GM04504 (cell line): Measurements from ENCODE around the gene GRIN1.

Experiments used
- DNase-seq: peaks from one replicate; pipeline ENCODE4 v3.0.0-alpha.2; 2012; ENCODE audit warnings: low read depth

Gene GRIN1

GRCh38 chr9:137194909-137195308, 56.0 kb downstream of the GRIN1 start:
- no peak for DNase-seq

GRCh38 chr9:137195525-137196220, 56.7 kb downstream of the GRIN1 start:
- DNase-seq, result no peak

- DNase-seq, result no peak
Measured at GRCh38 chr9:137198051-137198901, 59.3 kb downstream of the GRIN1 start.

GRCh38 chr9:137198902-137199283, 59.9 kb downstream of the GRIN1 start:
- DNase-seq, result no peak

- no peak for DNase-seq
Measured at GRCh38 chr9:137199411-137200121, 60.6 kb downstream of the GRIN1 start.

- DNase-seq, result peak; percentile 98
Measured at GRCh38 chr9:137200311-137201204, 61.6 kb downstream of the GRIN1 start, which contains the start of gene TPRN. TSS of gene TPRN (minus strand) at chr9:137200741. CDS start at chr9:137200711, 30 bp downstream.

- DNase-seq, result no peak
Measured at GRCh38 chr9:137201205-137201868, 62.4 kb downstream of the GRIN1 start.

GRCh38 chr9:137202966-137203365, 64.0 kb downstream of the GRIN1 start:
- DNase-seq, result no peak

GRCh38 chr9:137204731-137205125, 65.8 kb downstream of the GRIN1 start:
- no peak for DNase-seq

- peak; percentile 59 for DNase-seq
Measured at GRCh38 chr9:137205126-137206069, 66.4 kb downstream of the GRIN1 start, which contains the start of the genes NDOR1 and TMEM203. TSS of gene NDOR1 (plus strand) at chr9:137205700. CDS start at chr9:137205778, 78 bp downstream. TSS of gene TMEM203 (minus strand) at chr9:137205648. CDS start at chr9:137205414, 234 bp downstream.

- no peak for DNase-seq
Measured at GRCh38 chr9:137206602-137207001, 67.6 kb downstream of the GRIN1 start.

GRCh38 chr9:137211532-137211931, 72.6 kb downstream of the GRIN1 start:
- no peak for DNase-seq

GRCh38 chr9:137212520-137212919, 73.6 kb downstream of the GRIN1 start:
- DNase-seq, result no peak

GRCh38 chr9:137213160-137214060, 74.5 kb downstream of the GRIN1 start:
- DNase-seq, result no peak

- no peak for DNase-seq
Measured at GRCh38 chr9:137214620-137215019, 75.7 kb downstream of the GRIN1 start.

GRCh38 chr9:137215196-137215986, 76.4 kb downstream of the GRIN1 start:
- no peak for DNase-seq

GRCh38 chr9:137216188-137216965, 77.4 kb downstream of the GRIN1 start:
- DNase-seq, result no peak
